GM23338 (cell line): Measurements from ENCODE around the gene VEGFD. TPM values are rescaled to one million over a fixed set of nuclear protein-coding genes. Genes with fewer than 3 reads are reported as not detected.

ENCODE experiments used
- ATAC-seq: fragments of 200-7000 bp; cut with Tn5 transposase; 3 replicates; pipeline ENCODE4 v1.9.1; 2020
- DNase-seq: peaks from one replicate; pipeline ENCODE4 v3.0.0-alpha.2; 2015; ENCODE audit warnings: low spot score
- H2AFZ ChIP-seq: fragments of 200-600 bp; sonication (generic); 2 replicates; pipeline ENCODE4 v1.8.0; 2016; ENCODE audit warnings: antibody characterized with exemption, mild to moderate bottlenecking, moderate library complexity
- H3F3A ChIP-seq: fragments of 200-600 bp; sonication (generic); replicated peaks from 2 replicates; pipeline ENCODE4 v1.8.0; 2017; ENCODE audit warnings: antibody characterized with exemption, mixed run types, low read depth
- H3K27ac ChIP-seq: fragments of 200-600 bp; sonication (generic); 2 replicates; pipeline ENCODE4 v1.6.1; 2016; ENCODE audit warnings: low read depth
- H3K27me3 ChIP-seq: fragments of 200-600 bp; sonication (generic); 2 replicates; pipeline ENCODE4 v1.8.0; 2016; ENCODE audit warnings: mild to moderate bottlenecking, mixed run types, moderate library complexity; ENCODE audit not compliant: insufficient read depth
- H3K36me3 ChIP-seq: fragments of 200-600 bp; sonication (generic); 2 replicates; pipeline ENCODE4 v1.8.0; 2016; ENCODE audit warnings: mild to moderate bottlenecking; ENCODE audit not compliant: insufficient read depth
- H3K4me1 ChIP-seq: fragments of 200-600 bp; sonication (generic); 2 replicates; pipeline ENCODE4 v1.8.0; 2016; ENCODE audit warnings: mild to moderate bottlenecking, moderate library complexity; ENCODE audit not compliant: insufficient read depth
- H3K4me2 ChIP-seq: fragments of 200-600 bp; sonication (generic); 2 replicates; pipeline ENCODE4 v1.7.1; 2017; ENCODE audit warnings: mixed run types
- H3K4me3 ChIP-seq: fragments of 200-600 bp; sonication (generic); 2 replicates; pipeline ENCODE4 v1.6.1; 2016; ENCODE audit warnings: mixed run types
- H3K79me2 ChIP-seq: fragments of 200-600 bp; sonication (generic); replicated peaks from 2 replicates; pipeline ENCODE4 v1.8.0; 2017; ENCODE audit warnings: mild to moderate bottlenecking; ENCODE audit not compliant: insufficient read depth
- H3K9me2 ChIP-seq: fragments of 200-600 bp; sonication (generic); 2 replicates; pipeline ENCODE4 v1.8.0; 2017; ENCODE audit not compliant: insufficient read depth
- H4K20me1 ChIP-seq: fragments of 200-600 bp; sonication (generic); replicated peaks from 2 replicates; pipeline ENCODE4 v1.8.0; 2017; ENCODE audit warnings: mild to moderate bottlenecking; ENCODE audit not compliant: insufficient read depth
- H3K27ac Mint-ChIP-seq: 2 replicates; pipeline ENCODE4 v1.8.0; 2020; ENCODE audit warnings: inconsistent platforms, mild to moderate bottlenecking, moderate library complexity, mixed read lengths
- H3K27me3 Mint-ChIP-seq: 3 replicates; pipeline ENCODE4 v1.8.0; 2022; ENCODE audit warnings: low read depth, mild to moderate bottlenecking, moderate library complexity, mixed read lengths, inconsistent platforms; ENCODE audit not compliant: insufficient read depth, poor library complexity
- H3K36me3 Mint-ChIP-seq: 3 replicates; pipeline ENCODE4 v1.8.0; 2021; ENCODE audit warnings: low read depth, mild to moderate bottlenecking, inconsistent platforms, moderate library complexity, mixed read lengths
- H3K4me1 Mint-ChIP-seq: 3 replicates; pipeline ENCODE4 v1.8.0; 2020; ENCODE audit warnings: mild to moderate bottlenecking, inconsistent platforms, mixed read lengths
- H3K4me3 Mint-ChIP-seq: 3 replicates; pipeline ENCODE4 v1.8.0; 2021; ENCODE audit warnings: moderate library complexity, mild to moderate bottlenecking, inconsistent platforms, mixed read lengths
- H3K9me3 Mint-ChIP-seq: 3 replicates; pipeline ENCODE4 v1.8.0; 2020; ENCODE audit warnings: moderate library complexity, mild to moderate bottlenecking, inconsistent platforms, mixed read lengths
- CREB1 ChIP-seq: fragments of 250-450 bp; sonication (Bioruptor Pico); IDR thresholded peaks from 2 replicates; pipeline ENCODE4 v1.5.0; 2020; ENCODE audit warnings: low read depth, mild to moderate bottlenecking, moderate library complexity
- CTCF ChIP-seq, 2 experiments: fragments of 200-600 bp in 1 of 2; sonication (generic) in 1 of 2; conservative IDR thresholded peaks; 2 replicates each; pipeline versions ENCODE4 v1.5.1 to v1.6.1; 2016 to 2017; ENCODE audit warnings: antibody characterized with exemption in 2 of 2, low read depth in 2 of 2, mild to moderate bottlenecking in 2 of 2, moderate library complexity in 1 of 2
- EZH2 ChIP-seq: fragments of 200-600 bp; sonication (generic); IDR thresholded peaks from one replicate; pipeline ENCODE4 v1.8.0; 2017; ENCODE audit warnings: antibody characterized with exemption, mild to moderate bottlenecking, low read depth; ENCODE audit not compliant: unreplicated experiment
- EZH2phosphoT487 ChIP-seq: fragments of 200-600 bp; sonication (generic); IDR thresholded peaks from one replicate; pipeline ENCODE4 v1.8.1; 2018; ENCODE audit warnings: antibody characterized with exemption; ENCODE audit not compliant: unreplicated experiment
- JUNB ChIP-seq: IDR thresholded peaks from one replicate; pipeline ENCODE4 v1.6.1; 2016; ENCODE audit warnings: antibody characterized with exemption; ENCODE audit not compliant: unreplicated experiment
- NANOG ChIP-seq: IDR thresholded peaks from 2 replicates; pipeline ENCODE4 v1.6.1; 2016; ENCODE audit warnings: antibody characterized with exemption, borderline replicate concordance
- POLR2AphosphoS5 ChIP-seq: IDR thresholded peaks from 2 replicates; pipeline ENCODE4 v1.6.1; 2016; ENCODE audit warnings: antibody characterized with exemption, low read depth
- STAT1 ChIP-seq: IDR thresholded peaks from one replicate; pipeline ENCODE4 v1.6.1; 2016; ENCODE audit warnings: antibody characterized with exemption; ENCODE audit not compliant: unreplicated experiment
- ZNF114 ChIP-seq: fragments of 250-450 bp; sonication (Bioruptor Pico); IDR thresholded peaks from 2 replicates; pipeline ENCODE4 v1.5.0; 2020; ENCODE audit warnings: mild to moderate bottlenecking, moderate library complexity
- ZNF331 ChIP-seq: fragments of 250-450 bp; sonication (Bioruptor Pico); IDR thresholded peaks from 2 replicates; pipeline ENCODE4 v1.5.0; 2020; ENCODE audit warnings: low read depth, mild to moderate bottlenecking, moderate library complexity
- ZNF462 ChIP-seq: fragments of 250-450 bp; sonication (Bioruptor Pico); IDR thresholded peaks from 2 replicates; pipeline ENCODE4 v1.5.0; 2020; ENCODE audit warnings: mild to moderate bottlenecking, moderate library complexity
- polyA plus RNA-seq: library from polyadenylated mRNA; unstranded; fragments of >200 nt; fragmentation: Nextera tagmentation; extraction: Ambion mirVana; gene quantifications from 2 replicates; pipeline ENCODE4 v1.2.1, GENCODE V29; 2016
- total RNA-seq: library from RNA; depleted of rRNA; stranded (reverse); fragments of >200 nt; shearing (Covaris generic); gene quantifications from 2 replicates; pipeline ENCODE4 v1.2.3, GENCODE V29; 2014
- TF ChIP-seq, protein P1 (sequence below): IDR thresholded peaks from one replicate; pipeline ENCODE4 v1.6.1; 2018; ENCODE audit warnings: antibody characterized with exemption; ENCODE audit not compliant: unreplicated experiment
- TF ChIP-seq, protein P2 (sequence below): IDR thresholded peaks from 2 replicates; pipeline ENCODE4 v1.6.1; 2016; ENCODE audit warnings: antibody characterized with exemption

VEGFD gene
- total and polyA plus RNA-seq, 2 experiments from 2014 or later: 0.13 TPM; not detected in 1

- 0 out of 3 replicates have a peak, but pooled peaks cover 4% of the 10 kb centered on the region for H3K36me3 Mint-ChIP-seq
- no peak overlapping the region for H3K4me3 Mint-ChIP-seq
- TF ChIP-seq EZH2phosphoT487 (no peak), ZNF331 (no peak), ZNF462 (CRISPR knock-in tag) (no peak), STAT1 (no peak), NANOG (no peak), JUNB (no peak), ZNF114 (CRISPR knock-in tag) (no peak), POLR2AphosphoS5 (no peak), CREB1 (no peak), CTCF (conservative IDR thresholded peaks at IDR 0.05; ENCODE audit: low read depth in 2 of 2) (no peak), EZH2 (no peak)
- TF ChIP-seq, protein P1, sequence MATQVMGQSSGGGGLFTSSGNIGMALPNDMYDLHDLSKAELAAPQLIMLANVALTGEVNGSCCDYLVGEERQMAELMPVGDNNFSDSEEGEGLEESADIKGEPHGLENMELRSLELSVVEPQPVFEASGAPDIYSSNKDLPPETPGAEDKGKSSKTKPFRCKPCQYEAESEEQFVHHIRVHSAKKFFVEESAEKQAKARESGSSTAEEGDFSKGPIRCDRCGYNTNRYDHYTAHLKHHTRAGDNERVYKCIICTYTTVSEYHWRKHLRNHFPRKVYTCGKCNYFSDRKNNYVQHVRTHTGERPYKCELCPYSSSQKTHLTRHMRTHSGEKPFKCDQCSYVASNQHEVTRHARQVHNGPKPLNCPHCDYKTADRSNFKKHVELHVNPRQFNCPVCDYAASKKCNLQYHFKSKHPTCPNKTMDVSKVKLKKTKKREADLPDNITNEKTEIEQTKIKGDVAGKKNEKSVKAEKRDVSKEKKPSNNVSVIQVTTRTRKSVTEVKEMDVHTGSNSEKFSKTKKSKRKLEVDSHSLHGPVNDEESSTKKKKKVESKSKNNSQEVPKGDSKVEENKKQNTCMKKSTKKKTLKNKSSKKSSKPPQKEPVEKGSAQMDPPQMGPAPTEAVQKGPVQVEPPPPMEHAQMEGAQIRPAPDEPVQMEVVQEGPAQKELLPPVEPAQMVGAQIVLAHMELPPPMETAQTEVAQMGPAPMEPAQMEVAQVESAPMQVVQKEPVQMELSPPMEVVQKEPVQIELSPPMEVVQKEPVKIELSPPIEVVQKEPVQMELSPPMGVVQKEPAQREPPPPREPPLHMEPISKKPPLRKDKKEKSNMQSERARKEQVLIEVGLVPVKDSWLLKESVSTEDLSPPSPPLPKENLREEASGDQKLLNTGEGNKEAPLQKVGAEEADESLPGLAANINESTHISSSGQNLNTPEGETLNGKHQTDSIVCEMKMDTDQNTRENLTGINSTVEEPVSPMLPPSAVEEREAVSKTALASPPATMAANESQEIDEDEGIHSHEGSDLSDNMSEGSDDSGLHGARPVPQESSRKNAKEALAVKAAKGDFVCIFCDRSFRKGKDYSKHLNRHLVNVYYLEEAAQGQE: no peak
- TF ChIP-seq, protein P2, sequence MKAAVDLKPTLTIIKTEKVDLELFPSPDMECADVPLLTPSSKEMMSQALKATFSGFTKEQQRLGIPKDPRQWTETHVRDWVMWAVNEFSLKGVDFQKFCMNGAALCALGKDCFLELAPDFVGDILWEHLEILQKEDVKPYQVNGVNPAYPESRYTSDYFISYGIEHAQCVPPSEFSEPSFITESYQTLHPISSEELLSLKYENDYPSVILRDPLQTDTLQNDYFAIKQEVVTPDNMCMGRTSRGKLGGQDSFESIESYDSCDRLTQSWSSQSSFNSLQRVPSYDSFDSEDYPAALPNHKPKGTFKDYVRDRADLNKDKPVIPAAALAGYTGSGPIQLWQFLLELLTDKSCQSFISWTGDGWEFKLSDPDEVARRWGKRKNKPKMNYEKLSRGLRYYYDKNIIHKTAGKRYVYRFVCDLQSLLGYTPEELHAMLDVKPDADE: no peak
Measured at GRCh38 chrX:15405846-15406245, 21.6 kb upstream of the VEGFD start.

More at GRCh38 chrX:15405846-15406245, 21.6 kb upstream of the VEGFD start:
- Histone ChIP-seq H4K20me1 (no peaks in the 10 kb centered on the region), H3K27me3 (no peaks in the 10 kb centered on the region), H2AFZ (no peak overlapping the region), H3F3A (no peaks in the 10 kb centered on the region), H3K4me1 (peaks cover 19% of the 10 kb centered on the region), H3K4me2 (no peak overlapping the region), H3K79me2 (no peaks in the 10 kb centered on the region), H3K9me2 (no peaks in the 10 kb centered on the region), H3K27ac (no peak overlapping the region), H3K36me3 (no peaks in the 10 kb centered on the region), H3K4me3 (no peak overlapping the region)
- no peaks in the 10 kb centered on the region for H3K9me3 Mint-ChIP-seq
- no peak for DNase-seq
- no peaks in the 10 kb centered on the region for H3K27me3 Mint-ChIP-seq
- peaks cover 12% of the 10 kb centered on the region for H3K4me1 Mint-ChIP-seq
- H3K27ac Mint-ChIP-seq: no peak overlapping the region
- no peak for ATAC-seq
